GM23248 (cell line): ENCODE measurements around the gene UPK1A. TPM values are rescaled to one million over a fixed set of nuclear protein-coding genes. Genes with fewer than 3 reads are reported as not detected.

ENCODE experiments used
- DNase-seq: peaks from one replicate; pipeline ENCODE4 v3.0.0-alpha.2; 2015
- H2AFZ ChIP-seq: fragments of 200-600 bp; sonication (generic); 2 replicates; pipeline ENCODE4 v1.6.1; 2016; ENCODE audit warnings: antibody characterized with exemption
- H3F3A ChIP-seq: fragments of 200-600 bp; sonication (generic); 2 replicates; pipeline ENCODE4 v1.6.1; 2016; ENCODE audit warnings: mild to moderate bottlenecking, antibody characterized with exemption, mixed run types; ENCODE audit not compliant: insufficient read depth
- H3K27ac ChIP-seq: fragments of 200-600 bp; sonication (generic); 2 replicates; pipeline ENCODE4 v1.5.1; 2016; ENCODE audit warnings: mild to moderate bottlenecking
- H3K27me3 ChIP-seq: fragments of 200-600 bp; sonication (generic); replicated peaks from 2 replicates; pipeline ENCODE4 v1.6.1; 2016; ENCODE audit warnings: mild to moderate bottlenecking; ENCODE audit not compliant: insufficient read depth
- H3K36me3 ChIP-seq: fragments of 200-600 bp; sonication (generic); 2 replicates; pipeline ENCODE4 v1.6.1; 2016; ENCODE audit warnings: low read depth, mild to moderate bottlenecking
- H3K4me1 ChIP-seq: fragments of 200-600 bp; sonication (generic); 2 replicates; pipeline ENCODE4 v1.6.1; 2016; ENCODE audit warnings: mild to moderate bottlenecking; ENCODE audit not compliant: insufficient read depth
- H3K4me2 ChIP-seq: fragments of 200-600 bp; sonication (generic); one replicate; pipeline ENCODE4 v1.6.1; 2016; ENCODE audit warnings: mild to moderate bottlenecking; ENCODE audit not compliant: unreplicated experiment
- H3K4me3 ChIP-seq: fragments of 200-600 bp; sonication (generic); 2 replicates; pipeline ENCODE4 v1.5.1; 2016; ENCODE audit warnings: mild to moderate bottlenecking
- H3K79me2 ChIP-seq: fragments of 200-600 bp; sonication (generic); 2 replicates; pipeline ENCODE4 v1.6.1; 2016; ENCODE audit warnings: mild to moderate bottlenecking; ENCODE audit not compliant: insufficient read depth
- H3K9ac ChIP-seq: fragments of 200-600 bp; sonication (generic); 2 replicates; pipeline ENCODE4 v1.6.1; 2016; ENCODE audit warnings: mild to moderate bottlenecking
- H3K9me2 ChIP-seq: fragments of 200-600 bp; sonication (generic); 2 replicates; pipeline ENCODE4 v1.6.1; 2016; ENCODE audit warnings: mixed run types, mild to moderate bottlenecking, moderate library complexity; ENCODE audit not compliant: insufficient read depth
- H3K9me3 ChIP-seq: fragments of 200-600 bp; sonication (generic); one replicate; pipeline ENCODE4 v1.6.1; 2017; ENCODE audit warnings: low read depth
- H4K20me1 ChIP-seq: fragments of 200-600 bp; sonication (generic); 2 replicates; pipeline ENCODE4 v1.6.0; 2016; ENCODE audit not compliant: insufficient read depth
- EZH2 ChIP-seq: fragments of 200-600 bp; sonication (generic); IDR thresholded peaks from 2 replicates; pipeline ENCODE4 v1.6.1; 2018; ENCODE audit warnings: antibody characterized with exemption, mild to moderate bottlenecking; ENCODE audit not compliant: insufficient read depth, poor library complexity, severe bottlenecking
- EZH2phosphoT487 ChIP-seq: fragments of 200-600 bp; sonication (generic); IDR thresholded peaks from 2 replicates; pipeline ENCODE4 v1.6.1; 2018; ENCODE audit warnings: antibody characterized with exemption, moderate library complexity, mild to moderate bottlenecking, low read depth; ENCODE audit not compliant: insufficient read depth
- WGBS, 2 experiments: methylation state at CpG; one replicate each; pipeline ENCODE4 v1.1.6; 2015 to 2017; ENCODE audit warnings: low lambda C conversion rate in 2 of 2, low coverage in 1 of 2; ENCODE audit errors: missing lambda C conversion rate in 2 of 2; 5-methylcytosine and 5-hydroxymethylcytosine counted together
- in situ Hi-C: fragments of 300-500 bp; cut with MboI; formaldehyde crosslinking; loops from 2 replicates; pipeline ENCODE4 v1.15.0; 2020
- polyA plus RNA-seq: library from polyadenylated mRNA; unstranded; fragments of >200 nt; fragmentation: Nextera tagmentation; extraction: Ambion mirVana; gene quantifications from 2 replicates; pipeline ENCODE4 v1.2.1, GENCODE V29; 2016
- total RNA-seq: library from RNA; depleted of rRNA; stranded (reverse); fragments of >200 nt; shearing (Covaris generic); gene quantifications from 2 replicates; pipeline ENCODE4 v1.2.3, GENCODE V29; 2014

Gene UPK1A
- total and polyA plus RNA-seq, 2 experiments from 2014 or later = not detected

DNA sequence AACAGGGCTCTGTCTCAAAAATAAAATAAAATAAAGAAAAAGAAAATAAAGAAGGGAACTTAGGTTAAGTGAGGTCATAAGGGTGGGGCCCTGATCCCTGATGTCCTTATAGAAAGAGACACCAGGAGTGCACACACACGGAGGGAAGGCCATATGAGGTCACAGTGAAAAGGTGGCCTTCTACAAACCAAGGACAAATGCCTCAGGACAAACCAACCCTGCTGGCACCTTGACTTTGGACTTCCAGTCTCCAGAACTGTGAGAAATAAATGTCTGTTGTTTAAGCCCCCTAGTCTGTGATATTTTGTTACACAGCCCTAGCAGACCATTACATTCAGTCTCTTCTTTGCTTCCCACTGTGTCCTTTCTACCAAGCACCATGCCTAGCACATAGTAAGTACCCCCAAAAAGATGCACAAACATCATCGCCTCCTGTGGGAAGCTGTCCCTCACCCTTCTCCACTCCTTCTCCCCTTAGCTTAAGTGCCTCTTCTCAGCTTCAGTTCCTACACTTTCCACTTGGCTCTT lies 29.6 kb downstream of the UPK1A start:
- Histone ChIP-seq H3K4me2 (no peak overlapping the region), H3K4me3 (no peak overlapping the region), H3K79me2 (no peaks in the 10 kb centered on the region), H2AFZ (no peak overlapping the region), H3K27ac (no peak overlapping the region), H3K9me2 (no peaks in the 10 kb centered on the region), H3K9ac (no peak overlapping the region), H4K20me1 (no peaks in the 10 kb centered on the region), H3K27me3 (no peaks in the 10 kb centered on the region), H3K9me3 (no peaks in the 10 kb centered on the region), H3F3A (no peaks in the 10 kb centered on the region), H3K4me1 (no peaks in the 10 kb centered on the region), H3K36me3 (no peaks in the 10 kb centered on the region)
- no peak for DNase-seq
- no peak for TF ChIP-seq EZH2
- no peak for TF ChIP-seq EZH2phosphoT487
- 50 to 56% methylated on average over 2 of the region's 2 CpGs for WGBS, 2 experiments
- in situ Hi-C loops = no loop called here

DNA sequence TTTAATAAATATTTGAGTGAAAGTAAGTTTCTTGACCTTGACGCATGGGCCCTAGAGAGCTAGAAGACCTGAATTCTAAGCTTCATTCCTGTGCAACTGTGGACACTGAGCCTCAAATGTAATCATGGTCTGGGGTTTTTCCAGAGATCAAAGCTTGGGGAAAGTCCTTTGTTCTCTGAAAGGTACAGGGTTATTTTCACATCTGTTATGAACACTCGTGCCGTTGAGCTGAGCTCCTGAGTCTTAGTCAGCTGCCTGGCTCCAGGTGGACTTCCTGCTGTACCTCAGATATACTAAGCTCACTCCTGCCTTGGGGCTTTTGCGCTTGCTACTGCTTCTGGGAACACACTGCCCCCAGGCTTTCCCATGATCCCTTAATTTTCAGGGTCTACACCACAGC lies 30.5 kb downstream of the UPK1A start:
- H4K20me1 ChIP-seq = no peaks in the 10 kb centered on the region
- H3K27ac ChIP-seq = no peak overlapping the region
- in situ Hi-C loops = no loop called here
- H3F3A ChIP-seq = no peaks in the 10 kb centered on the region
- no peaks in the 10 kb centered on the region for H3K4me1 ChIP-seq
- no peaks in the 10 kb centered on the region for H3K27me3 ChIP-seq
- H3K9me2 ChIP-seq = no peaks in the 10 kb centered on the region
- no peak for DNase-seq
- H3K36me3 ChIP-seq = no peaks in the 10 kb centered on the region
- TF ChIP-seq EZH2phosphoT487 = no peak
- no peak for TF ChIP-seq EZH2
- no peak overlapping the region for H3K4me3 ChIP-seq
- H2AFZ ChIP-seq = no peak overlapping the region
- WGBS, 2 experiments = 23 to 32% methylated on average over 4 of the region's 4 CpGs
- H3K4me2 ChIP-seq = no peak overlapping the region
- H3K9ac ChIP-seq = no peak overlapping the region
- no peaks in the 10 kb centered on the region for H3K9me3 ChIP-seq
- no peaks in the 10 kb centered on the region for H3K79me2 ChIP-seq

DNA sequence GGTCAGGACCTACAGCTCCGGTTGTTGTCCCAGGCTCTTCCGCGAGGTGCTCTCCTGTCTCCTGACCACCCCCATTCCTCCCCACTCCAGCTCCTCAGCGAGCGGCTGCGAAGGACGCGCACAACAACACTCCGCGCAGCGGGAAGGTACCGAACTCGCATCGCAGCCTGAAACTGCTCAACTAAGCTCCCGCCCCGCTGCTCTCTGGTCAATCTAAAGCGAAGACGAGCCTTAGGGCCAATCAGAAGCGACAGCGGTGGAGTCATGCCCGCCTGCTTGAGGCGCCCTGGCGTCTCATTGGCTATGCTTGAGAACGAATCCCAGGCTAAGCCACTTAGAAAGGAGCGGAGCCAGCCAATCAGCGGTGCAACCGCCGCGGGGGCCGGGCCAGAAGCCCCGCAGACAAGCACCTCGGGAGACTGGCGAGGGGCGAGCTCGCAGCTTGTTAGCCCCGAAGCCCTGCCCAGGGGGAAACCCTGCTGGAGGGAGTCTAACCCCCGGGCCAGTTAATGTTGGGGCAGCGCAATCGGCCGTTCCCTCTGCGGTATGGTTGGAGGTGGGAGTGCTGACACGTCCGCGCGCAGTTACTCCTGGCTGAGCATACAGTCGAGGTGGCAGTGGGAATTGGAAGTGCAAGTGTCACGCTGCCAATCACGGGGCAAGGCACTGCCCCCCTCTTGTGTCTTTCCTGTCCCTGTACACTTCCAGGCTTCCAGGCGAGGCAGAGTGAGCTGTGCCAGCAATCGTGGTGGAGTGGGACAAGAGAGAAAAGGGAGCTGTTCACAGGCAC lies 36.1 kb downstream of the UPK1A start:
- peak overlapping the region; percentile 86 for H3K4me2 ChIP-seq
- no peak overlapping the region for H3K27ac ChIP-seq
- peak overlapping the region; percentile 81 for H3K4me3 ChIP-seq
- H3K9me3 ChIP-seq = no peaks in the 10 kb centered on the region
- no peaks in the 10 kb centered on the region for H3K4me1 ChIP-seq
- peak overlapping the region; percentile 43; the same call in 1 of the 2 replicates for H3K9ac ChIP-seq
- in situ Hi-C loops = no loop called here
- H3K27me3 ChIP-seq = no peaks in the 10 kb centered on the region
- no peaks in the 10 kb centered on the region for H3F3A ChIP-seq
- H2AFZ ChIP-seq = peak overlapping the region; percentile 91
- DNase-seq = peak; percentile 99
- TF ChIP-seq EZH2 = no peak
- no peak for TF ChIP-seq EZH2phosphoT487
- H3K36me3 ChIP-seq = no peaks in the 10 kb centered on the region
- no peaks in the 10 kb centered on the region for H3K9me2 ChIP-seq
- no peaks in the 10 kb centered on the region for H4K20me1 ChIP-seq
- H3K79me2 ChIP-seq = no peaks in the 10 kb centered on the region
- WGBS, 2 experiments = 1 to 2% methylated on average over 50 of the region's 50 CpGs

DNA sequence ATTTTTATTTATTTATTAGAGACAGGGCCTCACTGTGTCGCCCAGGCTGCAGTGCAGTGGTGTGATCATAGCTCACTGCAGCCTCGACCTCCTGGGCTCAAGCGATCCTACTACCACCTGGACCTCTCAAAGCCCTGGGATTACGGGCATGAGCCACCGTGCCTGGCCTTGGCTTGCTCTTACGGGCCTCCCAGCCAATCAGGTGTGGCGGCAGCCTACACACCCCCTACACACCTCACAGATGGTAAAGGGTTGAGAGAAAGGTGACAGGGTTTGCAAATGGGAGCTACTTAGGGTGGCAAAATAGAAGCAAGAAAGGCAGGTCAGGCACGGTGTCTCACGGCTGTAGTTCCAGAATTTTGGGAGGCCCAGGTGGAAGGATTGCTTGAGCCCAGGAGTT lies 37.0 kb downstream of the UPK1A start:
- in situ Hi-C loops = no loop called here
- no peaks in the 10 kb centered on the region for H3K9me3 ChIP-seq
- no peaks in the 10 kb centered on the region for H3K4me1 ChIP-seq
- H3K27me3 ChIP-seq = no peaks in the 10 kb centered on the region; the same call in 1 of the 2 replicates
- 45 to 51% methylated on average over 9 of the region's 9 CpGs for WGBS, 2 experiments
- no peaks in the 10 kb centered on the region for H3K79me2 ChIP-seq
- H3K9ac ChIP-seq = no peak overlapping the region
- H4K20me1 ChIP-seq = no peaks in the 10 kb centered on the region
- H2AFZ ChIP-seq = no peak overlapping the region
- no peaks in the 10 kb centered on the region for H3K36me3 ChIP-seq
- no peak for TF ChIP-seq EZH2
- TF ChIP-seq EZH2phosphoT487 = no peak
- no peaks in the 10 kb centered on the region for H3K9me2 ChIP-seq
- no peak overlapping the region for H3K4me3 ChIP-seq
- H3K27ac ChIP-seq = no peak overlapping the region
- no peak overlapping the region for H3K4me2 ChIP-seq
- no peak for DNase-seq
- no peaks in the 10 kb centered on the region for H3F3A ChIP-seq
